SK-N-SH (cell line): ENCODE measurements around the gene STK32C. TPM values are rescaled to one million over a fixed set of nuclear protein-coding genes. Genes with fewer than 3 reads are reported as not detected.

ENCODE experiments used
- CTCF ChIA-PET: fragments of 300-600, 350-600 bp; formaldehyde crosslinking; extraction: SDS; loops from one replicate; lab custom pipeline; 2021; lab: Yijun Ruan, JAX
- POLR2A ChIA-PET: fragments of 350-600 bp; sonication (Branson Sonifier 250); formaldehyde crosslinking; extraction: SDS; loops from one replicate; lab custom pipeline; 2020; ENCODE audit warnings: antibody characterized with exemption, inconsistent platforms; lab: Yijun Ruan, JAX
- DNase-seq: peaks from one replicate; pipeline ENCODE4 v3.0.0; 2012
- H2AFZ ChIP-seq: fragments of 200-600 bp; sonication (generic); 2 replicates; pipeline ENCODE4 v1.8.1; 2016; ENCODE audit warnings: antibody characterized with exemption, mild to moderate bottlenecking, low read depth
- H3F3A ChIP-seq: fragments of 200-600 bp; sonication (generic); replicated peaks from 2 replicates; pipeline ENCODE3; 2016; ENCODE audit warnings: antibody characterized with exemption, mild to moderate bottlenecking; ENCODE audit not compliant: insufficient read depth
- H3K27ac ChIP-seq, 2 experiments: fragments of 200-500 bp in 1 of 2; fragments of 200-600 bp in 1 of 2; sonication (Bioruptor generic) in 1 of 2; sonication (generic), shearing (Covaris generic) in 1 of 2; 2 replicates each; pipeline versions ENCODE4 v1.5.1 to v1.6.1; 2014 to 2016; ENCODE audit warnings: low read depth in 2 of 2, inconsistent platforms in 1 of 2, low read length in 1 of 2, mild to moderate bottlenecking in 1 of 2, mixed read lengths in 1 of 2
- H3K27me3 ChIP-seq: fragments of 200-600 bp; sonication (generic), shearing (Covaris generic); 2 replicates; pipeline ENCODE4 v1.6.1; 2016; ENCODE audit warnings: mixed run types; ENCODE audit not compliant: insufficient read depth
- H3K36me3 ChIP-seq, 2 experiments: fragments of 200-500 bp in 1 of 2; fragments of 200-600 bp in 1 of 2; sonication (Bioruptor generic) in 1 of 2; sonication (generic) in 1 of 2; replicated peaks in 1 of 2; 2 replicates each; pipeline versions ENCODE3 to v1.5.1; 2014 to 2016; ENCODE audit warnings: low read length in 1 of 2, mild to moderate bottlenecking in 1 of 2; ENCODE audit not compliant: insufficient read depth in 2 of 2, control insufficient read depth in 1 of 2
- H3K4me1 ChIP-seq, 2 experiments: fragments of 200-500 bp in 1 of 2; fragments of 200-600 bp in 1 of 2; sonication (Bioruptor generic) in 1 of 2; sonication (generic), shearing (Covaris generic) in 1 of 2; 2 replicates each; pipeline versions ENCODE4 v1.5.1 to v1.6.1; 2014 to 2016; ENCODE audit warnings: low read depth in 1 of 2, low read length in 1 of 2, mixed run types in 1 of 2; ENCODE audit not compliant: insufficient read depth in 2 of 2, control insufficient read depth in 1 of 2
- H3K4me2 ChIP-seq: fragments of 200-600 bp; sonication (generic), shearing (Covaris generic); 2 replicates; pipeline ENCODE4 v1.6.1; 2017; ENCODE audit warnings: mixed run types
- H3K4me3 ChIP-seq, 2 experiments: fragments of 200-500 bp in 1 of 2; fragments of 200-600 bp in 1 of 2; sonication (Bioruptor generic) in 1 of 2; sonication (generic), shearing (Covaris generic) in 1 of 2; 2 replicates each; pipeline versions ENCODE4 v1.5.1 to v1.8.1; 2014 to 2016; ENCODE audit warnings: low read depth in 2 of 2, inconsistent platforms in 1 of 2, low read length in 1 of 2, mild to moderate bottlenecking in 1 of 2, mixed read lengths in 1 of 2, moderate library complexity in 1 of 2
- H3K79me2 ChIP-seq: fragments of 200-600 bp; sonication (generic); 2 replicates; pipeline ENCODE4 v1.8.1; 2017; ENCODE audit warnings: mild to moderate bottlenecking; ENCODE audit not compliant: insufficient read depth
- H3K9ac ChIP-seq: fragments of 200-600 bp; sonication (generic); 2 replicates; pipeline ENCODE4 v1.6.1; 2017; ENCODE audit warnings: mixed run types
- H3K9me2 ChIP-seq: fragments of 200-600 bp; sonication (generic); 2 replicates; pipeline ENCODE4 v1.6.1; 2017; ENCODE audit warnings: mixed run types
- H3K9me3 ChIP-seq: fragments of 200-600 bp; sonication (generic); 2 replicates; pipeline ENCODE4 v1.6.1; 2017; ENCODE audit warnings: mixed run types, mild to moderate bottlenecking, moderate library complexity
- H4K20me1 ChIP-seq: fragments of 200-600 bp; sonication (generic); 2 replicates; pipeline ENCODE4 v1.6.1; 2017; ENCODE audit warnings: mild to moderate bottlenecking, mixed run types; ENCODE audit not compliant: insufficient read depth
- CHD2 ChIP-seq: fragments of 150-350 bp; IDR thresholded peaks from 2 replicates; pipeline ENCODE4 v1.6.1; 2018; ENCODE audit warnings: low read length; ENCODE audit not compliant: partially characterized antibody
- EP300 ChIP-seq, 2 experiments: IDR thresholded peaks; 2 replicates each; pipeline versions ENCODE4 v1.4.0 to v1.6.1; 2012; ENCODE audit warnings: borderline replicate concordance in 1 of 2, low read depth in 1 of 2, low read length in 1 of 2
- FOSL2 ChIP-seq: IDR thresholded peaks from 2 replicates; pipeline ENCODE4 v1.4.0; 2012; ENCODE audit warnings: low read depth, mild to moderate bottlenecking, moderate library complexity, borderline replicate concordance
- FOXJ3 ChIP-seq: sonication (generic); formaldehyde crosslinking; IDR thresholded peaks from 2 replicates; pipeline ENCODE4 v1.5.1; 2020; ENCODE audit warnings: mild to moderate bottlenecking, missing genetic modification reagents
- FOXM1 ChIP-seq: IDR thresholded peaks from 2 replicates; pipeline ENCODE4 v1.4.0; 2012; ENCODE audit warnings: low read depth, mild to moderate bottlenecking
- JUND ChIP-seq: IDR thresholded peaks from 2 replicates; pipeline ENCODE4 v1.4.0; 2012
- MXI1 ChIP-seq: IDR thresholded peaks from 2 replicates; pipeline ENCODE4 v1.6.1; 2012; ENCODE audit warnings: mild to moderate bottlenecking, low read depth, low read length, improper control_type of control experiment
- NRF1 ChIP-seq: IDR thresholded peaks from 2 replicates; pipeline ENCODE4 v1.6.1; 2012; ENCODE audit warnings: low read depth, mild to moderate bottlenecking, low read length
- PBX3 ChIP-seq: IDR thresholded peaks from 2 replicates; pipeline ENCODE4; 2012
- RAD21 ChIP-seq: IDR thresholded peaks from 2 replicates; pipeline ENCODE4 v1.6.1; 2012; ENCODE audit warnings: mild to moderate bottlenecking, low read length
- RCOR1 ChIP-seq: fragments of 150-350 bp; IDR thresholded peaks from 2 replicates; pipeline ENCODE4 v1.6.1; 2017; ENCODE audit warnings: antibody characterized with exemption, low read length
- REST ChIP-seq: IDR thresholded peaks from 2 replicates; pipeline ENCODE4 v1.6.1; 2012; ENCODE audit warnings: mild to moderate bottlenecking, low read depth, low read length, moderate library complexity
- SIN3A ChIP-seq: IDR thresholded peaks from 2 replicates; pipeline ENCODE4 v1.6.1; 2012; ENCODE audit warnings: low read depth, mild to moderate bottlenecking, low read length, moderate library complexity, borderline replicate concordance
- SMC3 ChIP-seq: IDR thresholded peaks from 2 replicates; pipeline ENCODE4 v1.6.1; 2012; ENCODE audit warnings: low read depth, low read length, improper control_type of control experiment
- TEAD4 ChIP-seq: IDR thresholded peaks from 2 replicates; pipeline ENCODE4 v1.4.0; 2012; ENCODE audit warnings: mild to moderate bottlenecking, borderline replicate concordance; ENCODE audit not compliant: insufficient read depth
- ZBTB33 ChIP-seq: IDR thresholded peaks from 2 replicates; pipeline ENCODE4 v1.4.0; 2012; ENCODE audit warnings: low read depth, borderline replicate concordance
- WGBS: methylation state at CpG from one replicate; pipeline ENCODE4 v1.1.6; 2017; ENCODE audit warnings: low lambda C conversion rate; 5-methylcytosine and 5-hydroxymethylcytosine counted together
- polyA plus RNA-seq, 3 experiments: library from polyadenylated mRNA; depleted of rRNA; stranded (reverse); fragments of >200 nt; gene quantifications; 2 replicates each; pipeline ENCODE4 v1.2.3, GENCODE V29; 2012

The STK32C gene
- polyA plus RNA-seq, 1 of the 3 experiments (the other 2 are of a cell fraction), result 27.8 TPM

GRCh38 chr10:132293201-132293812 lies 14.4 kb downstream of the STK32C start:
- POLR2A ChIA-PET, result interaction anchor here (0.6 to 1.6 kb wide), 5 partner anchors 12 to 55 kb away, joined by 3 to 5 read pairs (median 4); no protein-coding TSS in a partner anchor
- no peaks in the 10 kb centered on the region for H4K20me1 ChIP-seq
- TF ChIP-seq PBX3 (no peak), ZBTB33 (no peak), REST (no peak), RCOR1 (peak; percentile 11; the same call in 1 of the 2 replicates), FOXJ3 (CRISPR knock-in tag) (0 out of 2 replicates have a peak, but pooled peaks have one; percentile 57), SIN3A (no peak), FOSL2 (no peak), SMC3 (peak; percentile 11; the same call in 1 of the 2 replicates), CHD2 (peak; percentile 88), EP300 (IDR thresholded peaks at IDR 0.05; ENCODE audit: borderline replicate concordance in 1 of 2, low read depth in 1 of 2, low read length in 1 of 2) (no peak), NRF1 (no peak), JUND (no peak), MXI1 (peak; percentile 64; the same call in 1 of the 2 replicates), RAD21 (0 out of 2 replicates have a peak, but pooled peaks have one; percentile 3), TEAD4 (no peak), FOXM1 (no peak)
- TF ChIP-seq, all 33 proteins: peak for 6
- peak overlapping the region in 1 of 2 experiments; percentile 96; a peak in 2 of 4 replicates for H3K27ac ChIP-seq
- no peak overlapping the region for H3K4me2 ChIP-seq
- no peaks in the 10 kb centered on the region for H3K79me2 ChIP-seq
- H3K27me3 ChIP-seq, result no peaks in the 10 kb centered on the region
- no peak overlapping the region for H2AFZ ChIP-seq
- no peaks in the 10 kb centered on the region for H3F3A ChIP-seq
- WGBS, result 36% methylated on average over 7 of the region's 16 CpGs
- no peaks in the 10 kb centered on the region for H3K9me3 ChIP-seq
- no peaks in the 10 kb centered on the region for H3K36me3 ChIP-seq
- peaks cover 0 to 68% of the 10 kb centered on the region in 2 experiments; a peak in 2 of 4 replicates for H3K4me1 ChIP-seq
- no peak overlapping the region; a peak in 1 of 4 replicates for H3K4me3 ChIP-seq
- H3K9me2 ChIP-seq, result no peaks in the 10 kb centered on the region
- DNase-seq, result peak; percentile 92
- no peak overlapping the region for H3K9ac ChIP-seq
- CTCF ChIA-PET, result interaction anchor here (1.2 to 2.1 kb wide), 5 partner anchors 13 to 70 kb away, joined by 3 to 9 read pairs (median 5); no protein-coding TSS in a partner anchor
